DND-41 (cell line): Measurements from ENCODE around the gene SUV39H2.

ENCODE experiments used
- ATAC-seq: fragments of 200-7000 bp; cut with Tn5 transposase; 3 replicates; pipeline ENCODE4 v1.9.1; 2021; ENCODE audit warnings: low read depth; ENCODE audit not compliant: insufficient read depth
- DNase-seq: peaks from one replicate; pipeline ENCODE4 v3.0.0-alpha.2; 2020
- H2AFZ ChIP-seq: 2 replicates; pipeline ENCODE4 v1.6.0; 2012; ENCODE audit warnings: low read depth, low read length
- H3K27ac ChIP-seq: 2 replicates; pipeline ENCODE4 v1.5.1; 2012; ENCODE audit warnings: low read length, inconsistent platforms
- H3K27me3 ChIP-seq: fragments of 200-600 bp; sonication (generic); 2 replicates; pipeline ENCODE4 v1.6.0; 2012; ENCODE audit warnings: low read length, mild to moderate bottlenecking, inconsistent platforms; ENCODE audit not compliant: insufficient read depth, poor library complexity
- H3K36me3 ChIP-seq: 2 replicates; pipeline ENCODE4 v1.5.1; 2012; ENCODE audit warnings: low read length, inconsistent platforms; ENCODE audit not compliant: insufficient read depth
- H3K4me1 ChIP-seq: 2 replicates; pipeline ENCODE4 v1.5.1; 2012; ENCODE audit warnings: mild to moderate bottlenecking, low read length; ENCODE audit not compliant: insufficient read depth
- H3K4me2 ChIP-seq: 2 replicates; pipeline ENCODE4 v1.6.0; 2012; ENCODE audit warnings: mild to moderate bottlenecking, moderate library complexity, low read length, inconsistent platforms; ENCODE audit not compliant: insufficient read depth
- H3K4me3 ChIP-seq, 2 experiments: fragments of 200-600 bp in 1 of 2; shearing (Covaris generic) in 1 of 2; 2 replicates each; pipeline ENCODE4 v1.5.1; 2012 to 2016; ENCODE audit warnings: inconsistent platforms in 2 of 2, low read length in 2 of 2, mild to moderate bottlenecking in 2 of 2, low read depth in 1 of 2, moderate library complexity in 1 of 2
- H3K79me2 ChIP-seq: 2 replicates; pipeline ENCODE4 v1.6.0; 2012; ENCODE audit warnings: low read length, inconsistent platforms; ENCODE audit not compliant: insufficient read depth
- H3K9ac ChIP-seq: 2 replicates; pipeline ENCODE4 v1.6.0; 2012; ENCODE audit warnings: low read depth, mild to moderate bottlenecking, inconsistent platforms, low read length, moderate library complexity
- H3K9me3 ChIP-seq: 2 replicates; pipeline ENCODE4 v1.5.1; 2012; ENCODE audit warnings: low read length, moderate library complexity, mild to moderate bottlenecking, inconsistent platforms; ENCODE audit not compliant: insufficient read depth, severe bottlenecking
- H4K20me1 ChIP-seq: 2 replicates; pipeline ENCODE4 v1.6.0; 2012; ENCODE audit warnings: low read length; ENCODE audit not compliant: insufficient read depth
- CTCF ChIP-seq: IDR thresholded peaks from 2 replicates; pipeline ENCODE4 v1.5.1; 2012; ENCODE audit warnings: borderline replicate concordance, low read length, moderate library complexity, mild to moderate bottlenecking; ENCODE audit not compliant: poor library complexity, severe bottlenecking; ENCODE audit errors: extremely low read depth
- EZH2 ChIP-seq: IDR thresholded peaks from 3 replicates; pipeline ENCODE4 v1.6.1; 2012; ENCODE audit warnings: borderline replicate concordance, low read depth, mild to moderate bottlenecking, moderate library complexity, low read length, inconsistent platforms; ENCODE audit not compliant: severe bottlenecking

SUV39H2 gene

GRCh38 chr10:14839305-14839695, 39.4 kb upstream of the SUV39H2 start:
- no peak for ATAC-seq
- Histone ChIP-seq H3K4me2 (peak overlapping the region; percentile 89), H3K79me2 (peaks cover 61% of the 10 kb centered on the region), H3K36me3 (peaks cover 51% of the 10 kb centered on the region), H2AFZ (peak overlapping the region; percentile 95; the same call in 1 of the 2 replicates), H3K27me3 (no peaks in the 10 kb centered on the region), H3K9me3 (no peaks in the 10 kb centered on the region), H3K4me1 (peaks cover 26% of the 10 kb centered on the region), H3K27ac (peak overlapping the region; percentile 98), H3K4me3 (peak overlapping the region; percentile 94 to 98), H3K9ac (peak overlapping the region; percentile 99), H4K20me1 (peaks cover 45% of the 10 kb centered on the region)
- peak; percentile 33 for DNase-seq
- TF ChIP-seq EZH2 (no peak), CTCF (no peak)

- peak overlapping the region; percentile 89; the same call in 1 of the 2 replicates for H3K4me2 ChIP-seq
- peak overlapping the region in 1 of 2 experiments; percentile 2; a peak in 1 of 4 replicates for H3K4me3 ChIP-seq
- no peak for DNase-seq
- ATAC-seq = no peak
- no peak for TF ChIP-seq CTCF
- no peak for TF ChIP-seq EZH2
- H3K9ac ChIP-seq = no peak overlapping the region
- H3K27me3 ChIP-seq = no peaks in the 10 kb centered on the region
- H3K9me3 ChIP-seq = no peaks in the 10 kb centered on the region
- H3K79me2 ChIP-seq = peaks cover 65% of the 10 kb centered on the region
- H3K27ac ChIP-seq = no peak overlapping the region
- peaks cover 56% of the 10 kb centered on the region for H3K36me3 ChIP-seq
- H2AFZ ChIP-seq = no peak overlapping the region
- peaks cover 48% of the 10 kb centered on the region for H4K20me1 ChIP-seq
- H3K4me1 ChIP-seq = peaks cover 26% of the 10 kb centered on the region
Measured at GRCh38 chr10:14840178-14840577, 38.5 kb upstream of the SUV39H2 start.

- Histone ChIP-seq H3K36me3 (peaks cover 61% of the 10 kb centered on the region), H4K20me1 (peaks cover 58% of the 10 kb centered on the region), H3K4me3 (no peak overlapping the region), H3K9me3 (no peaks in the 10 kb centered on the region), H3K27me3 (no peaks in the 10 kb centered on the region), H3K9ac (no peak overlapping the region), H3K4me1 (peaks cover 16% of the 10 kb centered on the region), H3K4me2 (no peak overlapping the region), H2AFZ (no peak overlapping the region), H3K27ac (no peak overlapping the region), H3K79me2 (peaks cover 66% of the 10 kb centered on the region)
- TF ChIP-seq CTCF (no peak), EZH2 (no peak)
- DNase-seq = no peak
- ATAC-seq = no peak
Measured at GRCh38 chr10:14843327-14843988, 35.2 kb upstream of the SUV39H2 start.

GRCh38 chr10:14844948-14845347, 33.7 kb upstream of the SUV39H2 start:
- no peak overlapping the region for H3K9ac ChIP-seq
- no peak for TF ChIP-seq CTCF
- no peak for TF ChIP-seq EZH2
- no peak overlapping the region for H3K27ac ChIP-seq
- peaks cover 9% of the 10 kb centered on the region; the same call in 1 of the 2 replicates for H3K4me1 ChIP-seq
- H3K79me2 ChIP-seq = peaks cover 51% of the 10 kb centered on the region
- H3K4me3 ChIP-seq = no peak overlapping the region
- peaks cover 67% of the 10 kb centered on the region for H3K36me3 ChIP-seq
- no peak overlapping the region for H3K4me2 ChIP-seq
- ATAC-seq = no peak
- no peaks in the 10 kb centered on the region for H3K27me3 ChIP-seq
- H2AFZ ChIP-seq = no peak overlapping the region
- no peaks in the 10 kb centered on the region for H3K9me3 ChIP-seq
- peaks cover 46% of the 10 kb centered on the region for H4K20me1 ChIP-seq
- no peak for DNase-seq
